Measurements from ENCODE around the gene STX18. TPM values are rescaled to one million over a fixed set of nuclear protein-coding genes. Genes with fewer than 3 reads are reported as not detected.

The STX18 gene
- total and polyA plus RNA-seq, 2 of the 13 experiments (the other 11 are each of a cell fraction or from before 2014, with no cell fraction given), result 23.9 to 37.1 TPM

DNA sequence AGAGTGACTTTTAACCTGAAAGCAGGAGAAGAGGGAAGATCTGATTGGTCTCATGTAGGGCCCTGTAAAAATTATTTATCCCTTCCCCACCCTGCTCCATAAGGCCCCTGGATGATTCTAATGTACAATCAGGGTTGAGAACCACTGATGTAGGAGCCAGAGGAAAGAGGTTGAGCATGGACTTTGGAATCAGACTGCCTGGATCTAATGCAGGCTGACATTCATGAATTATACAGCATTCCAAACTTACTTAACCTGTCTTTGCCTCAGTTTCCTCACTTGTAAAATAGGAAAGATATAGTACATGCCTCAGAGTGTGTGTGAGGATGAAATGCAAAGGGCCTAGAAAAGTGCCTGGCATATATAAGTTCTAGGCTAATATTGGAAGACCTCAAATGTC is 47.0 kb downstream of the STX18 start:
- no peak overlapping the region for H3K4me2 ChIP-seq (ENCODE audit: low read depth, low read length)
- no peak for DNase-seq (ENCODE audit: low spot score)
- H2AFZ ChIP-seq (ENCODE audit: low read length), result no peak overlapping the region
- no peaks in the 10 kb centered on the region for H3K36me3 ChIP-seq (replicated peaks in 1 of 2; ENCODE audit: control insufficient read depth in 1 of 2, insufficient read depth in 2 of 2, low read length in 2 of 2)
- BruUV-seq (replicated peaks), result no TSS peak
- no peak overlapping the region for H3K4me3 ChIP-seq (replicated peaks in 1 of 3; ENCODE audit: insufficient read depth in 1 of 3, low read depth in 2 of 3, low read length in 3 of 3)
- H3K79me2 ChIP-seq (ENCODE audit: insufficient read depth, low read length), result peaks cover 11% of the 10 kb centered on the region
- no peak overlapping the region for H3K9ac ChIP-seq (ENCODE audit: insufficient read depth, low read depth, low read length)
- H3K27me3 ChIP-seq (ENCODE audit: control insufficient read depth in 1 of 2, insufficient read depth in 2 of 2, low read length in 2 of 2), result no peaks in the 10 kb centered on the region
- no peaks in the 10 kb centered on the region for H3K9me3 ChIP-seq (ENCODE audit: low read length)
- CTCF ChIA-PET (ENCODE audit: low intra/inter-chr PET ratio, low total read pairs), result no interaction called here
- intact Hi-C loops (cut with micrococcal nuclease; ENCODE audit: unreplicated experiment), result no loop called here
- H3K4me1 ChIP-seq (ENCODE audit: insufficient read depth, low read length), result peaks cover 65% of the 10 kb centered on the region
- POLR2A ChIA-PET, result no interaction called here
- TF ChIP-seq ZNF549 (CRISPR knock-in tag; IDR thresholded peaks at IDR 0.05) (peak; percentile 87; the same call in 1 of the 2 replicates), HNF4A (CRISPR knock-in tag; IDR thresholded peaks at IDR 0.05) (peak; percentile 33; the same call in 1 of the 2 replicates), ZNF337 (CRISPR knock-in tag; IDR thresholded peaks at IDR 0.05; ENCODE audit: borderline replicate concordance, low read depth) (no peak)
- no peak for ATAC-seq
- in situ Hi-C loops (cut with HindIII; ENCODE audit: extremely low pct_ligation_motif_present, low pct_unique_long_range_greater_than_20kb), result no loop called here
- H3K27ac ChIP-seq (ENCODE audit: extremely low read length, insufficient read depth, low read length), result no peak overlapping the region
- no peaks in the 10 kb centered on the region for H4K20me1 ChIP-seq (ENCODE audit: insufficient read depth, low read length)
- FAIRE-seq, result no peak

DNA sequence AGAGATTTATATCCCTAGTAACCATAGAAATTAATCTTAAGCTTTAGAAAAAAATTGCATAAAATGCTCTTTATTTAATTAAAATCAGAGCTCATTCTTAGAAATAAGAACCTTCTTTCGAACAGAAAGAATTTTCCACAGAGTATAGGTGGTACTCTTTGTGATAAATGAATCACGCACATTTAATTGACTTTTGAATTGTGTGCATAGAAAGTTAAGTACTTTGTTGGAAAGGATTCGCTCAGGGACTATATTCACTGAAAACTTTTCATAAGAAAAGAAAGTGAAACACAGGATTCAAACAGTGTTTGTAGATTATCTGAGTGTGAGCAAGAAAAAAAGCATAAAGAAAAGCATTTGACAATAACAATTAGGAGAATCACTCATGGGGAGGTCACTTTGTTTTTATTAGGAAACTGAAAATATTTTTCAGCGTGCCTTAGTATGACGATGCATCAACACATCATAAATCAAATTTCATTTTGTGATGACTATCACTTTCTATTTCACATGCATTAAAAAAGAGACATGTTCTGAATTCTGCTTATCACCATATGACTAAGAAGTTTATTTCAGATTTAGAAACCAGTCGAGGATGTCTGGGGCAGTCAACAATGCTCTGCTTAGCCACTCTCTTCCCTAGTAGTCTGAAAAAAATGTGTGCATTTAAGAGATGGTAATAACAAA is 49.5 kb downstream of the STX18 start:
- Histone ChIP-seq H3K4me1 (ENCODE audit: insufficient read depth, low read length) (peaks cover 76% of the 10 kb centered on the region), H3K9ac (ENCODE audit: insufficient read depth, low read depth, low read length) (no peak overlapping the region), H3K27ac (ENCODE audit: extremely low read length, insufficient read depth, low read length) (no peak overlapping the region), H4K20me1 (ENCODE audit: insufficient read depth, low read length) (no peaks in the 10 kb centered on the region), H3K27me3 (ENCODE audit: control insufficient read depth in 1 of 2, insufficient read depth in 2 of 2, low read length in 2 of 2) (no peaks in the 10 kb centered on the region), H3K9me3 (ENCODE audit: low read length) (no peaks in the 10 kb centered on the region), H2AFZ (ENCODE audit: low read length) (no peak overlapping the region), H3K4me3 (replicated peaks in 1 of 3; ENCODE audit: insufficient read depth in 1 of 3, low read depth in 2 of 3, low read length in 3 of 3) (no peak overlapping the region), H3K79me2 (ENCODE audit: insufficient read depth, low read length) (peaks cover 18% of the 10 kb centered on the region), H3K4me2 (ENCODE audit: low read depth, low read length) (no peak overlapping the region), H3K36me3 (replicated peaks in 1 of 2; ENCODE audit: control insufficient read depth in 1 of 2, insufficient read depth in 2 of 2, low read length in 2 of 2) (no peaks in the 10 kb centered on the region)
- TF ChIP-seq KDM2A (CRISPR knock-in tag; IDR thresholded peaks at IDR 0.05; ENCODE audit: borderline replicate concordance, low read depth), result no peak
- no peak for TF ChIP-seq ZNF354B (CRISPR knock-in tag; IDR thresholded peaks at IDR 0.05)
- no peak for TF ChIP-seq ZNF790 (CRISPR knock-in tag; IDR thresholded peaks at IDR 0.05; ENCODE audit: borderline replicate concordance)
- TF ChIP-seq, protein P1, sequence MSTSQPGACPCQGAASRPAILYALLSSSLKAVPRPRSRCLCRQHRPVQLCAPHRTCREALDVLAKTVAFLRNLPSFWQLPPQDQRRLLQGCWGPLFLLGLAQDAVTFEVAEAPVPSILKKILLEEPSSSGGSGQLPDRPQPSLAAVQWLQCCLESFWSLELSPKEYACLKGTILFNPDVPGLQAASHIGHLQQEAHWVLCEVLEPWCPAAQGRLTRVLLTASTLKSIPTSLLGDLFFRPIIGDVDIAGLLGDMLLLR (CRISPR knock-in tag; IDR thresholded peaks at IDR 0.05), result no peak
- TF ChIP-seq, protein P2, sequence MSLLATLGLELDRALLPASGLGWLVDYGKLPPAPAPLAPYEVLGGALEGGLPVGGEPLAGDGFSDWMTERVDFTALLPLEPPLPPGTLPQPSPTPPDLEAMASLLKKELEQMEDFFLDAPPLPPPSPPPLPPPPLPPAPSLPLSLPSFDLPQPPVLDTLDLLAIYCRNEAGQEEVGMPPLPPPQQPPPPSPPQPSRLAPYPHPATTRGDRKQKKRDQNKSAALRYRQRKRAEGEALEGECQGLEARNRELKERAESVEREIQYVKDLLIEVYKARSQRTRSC (CRISPR knock-in tag; IDR thresholded peaks at IDR 0.05; ENCODE audit: low read depth), result no peak
- TF ChIP-seq ATF7-NPFF (CRISPR knock-in tag; IDR thresholded peaks at IDR 0.05; ENCODE audit: low read depth), result no peak
- TF ChIP-seq GATA4 (IDR thresholded peaks at IDR 0.05; ENCODE audit: borderline replicate concordance, low read depth), result no peak
- TF ChIP-seq NR1H2 (CRISPR knock-in tag; IDR thresholded peaks at IDR 0.05; ENCODE audit: borderline replicate concordance, low read depth), result no peak
- TF ChIP-seq HES4 (CRISPR knock-in tag; IDR thresholded peaks at IDR 0.05; ENCODE audit: borderline replicate concordance), result no peak
- no peak for TF ChIP-seq HOXA5 (CRISPR knock-in tag; IDR thresholded peaks at IDR 0.05)
- no peak for TF ChIP-seq POGZ (CRISPR knock-in tag; IDR thresholded peaks at IDR 0.05)
- TF ChIP-seq ZNF430 (CRISPR knock-in tag; IDR thresholded peaks at IDR 0.05), result no peak
- intact Hi-C loops (cut with micrococcal nuclease; ENCODE audit: unreplicated experiment) (no loop called here), in situ Hi-C loops (cut with HindIII; ENCODE audit: extremely low pct_ligation_motif_present, low pct_unique_long_range_greater_than_20kb) (no loop called here)
- CTCF ChIA-PET (ENCODE audit: low intra/inter-chr PET ratio, low total read pairs), result no interaction called here
- POLR2A ChIA-PET, result no interaction called here
- BruUV-seq (replicated peaks), result no TSS peak
- FAIRE-seq (no peak), DNase-seq (ENCODE audit: low spot score) (no peak), ATAC-seq (no peak)
- WGBS (ENCODE audit: low lambda C conversion rate), result 96% methylated on average over 6 of the region's 6 CpGs

Measured in HepG2 (cell line).